ENCODE results near the gene PCDH8.

Gene PCDH8

DNA sequence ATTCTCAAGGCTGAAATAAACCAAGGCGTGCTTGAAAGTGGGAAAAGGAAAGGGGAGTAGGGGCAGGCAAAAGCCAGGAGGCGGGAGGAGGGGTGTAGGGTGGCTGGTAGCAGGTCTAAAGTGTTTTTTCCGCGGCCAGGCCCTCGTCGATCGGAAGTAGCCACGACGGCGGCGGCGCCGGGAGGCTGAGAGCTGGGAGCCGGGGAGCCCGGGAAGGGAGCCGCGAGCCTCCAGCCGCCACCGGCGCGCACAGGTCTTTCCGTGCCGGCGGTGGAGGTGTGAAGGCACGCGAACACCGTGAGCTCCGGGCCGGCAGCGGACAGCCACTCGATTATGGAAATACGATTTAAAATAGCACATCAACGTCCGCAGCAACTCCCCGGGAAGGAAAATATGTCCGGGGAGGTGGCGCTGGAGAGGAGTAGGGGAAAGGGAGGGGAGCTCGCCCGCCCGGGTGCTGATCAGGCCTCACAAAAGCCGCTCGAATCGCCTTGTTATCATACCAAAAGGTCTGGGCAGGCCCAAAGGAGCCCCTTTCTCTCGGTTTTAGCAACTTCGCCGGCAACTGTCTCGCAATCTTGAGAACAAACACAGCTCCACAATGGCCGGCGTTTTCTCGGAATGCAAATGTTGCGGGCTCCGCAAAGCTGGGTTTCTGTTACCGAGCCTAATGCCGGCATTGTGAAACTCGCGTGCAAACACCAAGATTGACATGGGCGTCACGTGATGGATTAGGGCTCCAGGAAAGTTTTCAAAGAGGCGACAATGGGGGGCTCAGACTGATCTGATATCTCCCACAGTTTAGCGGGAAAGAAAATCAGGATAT, 2.9 kb upstream of the PCDH8 start:
- Histone ChIP-seq H3K27me3 (ENCODE audit: control insufficient read depth in 1 of 2, insufficient read depth in 2 of 2, low read length in 2 of 2) (peaks cover 34 to 45% of the 10 kb centered on the region in 2 donors), H3K36me3 (ENCODE audit: control insufficient read depth in 1 of 2, insufficient read depth in 2 of 2, low read length in 2 of 2) (no peaks in the 10 kb centered on the region), H3K9ac (ENCODE audit: low read depth in 1 of 2, low read length in 2 of 2) (peak overlapping the region; percentile 25 to 38), H3K27ac (ENCODE audit: low read depth, low read length) (no peak overlapping the region), H3K4me1 (ENCODE audit: control insufficient read depth in 1 of 2, insufficient read depth in 2 of 2, low read length in 2 of 2) (peaks cover 5 to 17% of the 10 kb centered on the region in 2 donors), H3K4me3 (ENCODE audit: low read depth in 1 of 2, low read length in 2 of 2) (peak overlapping the region; percentile 82 to 85), H3K9me3 (ENCODE audit: control insufficient read depth in 1 of 2, low read length in 2 of 2) (no peaks in the 10 kb centered on the region)

- Histone ChIP-seq H3K4me3 (ENCODE audit: low read depth in 1 of 2, low read length in 2 of 2) (peak overlapping the region; percentile 82 to 85), H3K36me3 (ENCODE audit: control insufficient read depth in 1 of 2, insufficient read depth in 2 of 2, low read length in 2 of 2) (no peaks in the 10 kb centered on the region), H3K27me3 (ENCODE audit: control insufficient read depth in 1 of 2, insufficient read depth in 2 of 2, low read length in 2 of 2) (peaks cover 38 to 48% of the 10 kb centered on the region in 2 donors), H3K9ac (ENCODE audit: low read depth in 1 of 2, low read length in 2 of 2) (peak overlapping the region; percentile 25 to 38), H3K27ac (ENCODE audit: low read depth, low read length) (no peak overlapping the region), H3K9me3 (ENCODE audit: control insufficient read depth in 1 of 2, low read length in 2 of 2) (no peaks in the 10 kb centered on the region), H3K4me1 (ENCODE audit: control insufficient read depth in 1 of 2, insufficient read depth in 2 of 2, low read length in 2 of 2) (peaks cover 5 to 17% of the 10 kb centered on the region in 2 donors)
Observed at GRCh38 chr13:52850396-52851136, 2.1 kb upstream of the PCDH8 start.

GRCh38 chr13:52850072-52850395, 1.6 kb upstream of the PCDH8 start:
- Histone ChIP-seq H3K4me1 (ENCODE audit: control insufficient read depth in 1 of 2, insufficient read depth in 2 of 2, low read length in 2 of 2) (peaks cover 5 to 17% of the 10 kb centered on the region in 2 donors), H3K4me3 (ENCODE audit: low read depth in 1 of 2, low read length in 2 of 2) (peak overlapping the region in 1 of 2 donors; percentile 82), H3K27me3 (ENCODE audit: control insufficient read depth in 1 of 2, insufficient read depth in 2 of 2, low read length in 2 of 2) (peaks cover 38 to 49% of the 10 kb centered on the region in 2 donors), H3K27ac (ENCODE audit: low read depth, low read length) (no peak overlapping the region), H3K36me3 (ENCODE audit: control insufficient read depth in 1 of 2, insufficient read depth in 2 of 2, low read length in 2 of 2) (no peaks in the 10 kb centered on the region), H3K9me3 (ENCODE audit: control insufficient read depth in 1 of 2, low read length in 2 of 2) (no peaks in the 10 kb centered on the region), H3K9ac (ENCODE audit: low read depth in 1 of 2, low read length in 2 of 2) (no peak overlapping the region)

- Histone ChIP-seq H3K4me3 (ENCODE audit: low read depth in 1 of 2, low read length in 2 of 2) (no peak overlapping the region), H3K9me3 (ENCODE audit: control insufficient read depth in 1 of 2, low read length in 2 of 2) (no peaks in the 10 kb centered on the region), H3K27me3 (ENCODE audit: control insufficient read depth in 1 of 2, insufficient read depth in 2 of 2, low read length in 2 of 2) (peaks cover 42 to 54% of the 10 kb centered on the region in 2 donors), H3K9ac (ENCODE audit: low read depth in 1 of 2, low read length in 2 of 2) (no peak overlapping the region), H3K27ac (ENCODE audit: low read depth, low read length) (no peak overlapping the region), H3K36me3 (ENCODE audit: control insufficient read depth in 1 of 2, insufficient read depth in 2 of 2, low read length in 2 of 2) (no peaks in the 10 kb centered on the region), H3K4me1 (ENCODE audit: control insufficient read depth in 1 of 2, insufficient read depth in 2 of 2, low read length in 2 of 2) (peaks cover 5 to 17% of the 10 kb centered on the region in 2 donors)
Observed at GRCh38 chr13:52849291-52850071, 1.0 kb upstream of the PCDH8 start.

- Histone ChIP-seq H3K9ac (ENCODE audit: low read depth in 1 of 2, low read length in 2 of 2) (no peak overlapping the region), H3K27ac (ENCODE audit: low read depth, low read length) (no peak overlapping the region)
Observed at GRCh38 chr13:52847682-52848432, 583 bp downstream of the PCDH8 start.

DNA sequence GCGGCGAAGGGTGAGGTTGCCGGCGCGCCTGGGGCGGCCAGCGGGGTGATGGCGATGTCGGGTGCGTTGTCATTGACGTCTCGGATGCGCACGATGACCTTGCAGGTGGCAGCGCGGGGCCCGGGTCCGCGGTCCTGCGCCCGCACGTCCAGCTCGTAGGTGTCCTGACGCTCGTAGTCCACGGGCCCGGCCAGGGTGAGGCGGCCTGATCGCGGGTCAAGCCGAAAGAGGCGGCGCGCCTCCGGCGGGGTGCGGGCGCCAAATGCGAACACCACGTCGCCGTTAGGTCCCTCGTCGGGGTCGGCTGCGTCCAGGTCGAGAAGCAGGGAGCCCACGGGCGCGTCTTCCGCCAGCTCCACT, 1.1 kb downstream of the PCDH8 start:
- no peaks in the 10 kb centered on the region for H3K9me3 ChIP-seq (ENCODE audit: control insufficient read depth in 1 of 2, low read length in 2 of 2)
- H3K27me3 ChIP-seq (ENCODE audit: control insufficient read depth in 1 of 2, insufficient read depth in 2 of 2, low read length in 2 of 2): peaks cover 44 to 73% of the 10 kb centered on the region in 2 donors
- no peak overlapping the region for H3K4me3 ChIP-seq (ENCODE audit: low read depth in 1 of 2, low read length in 2 of 2)
- peaks cover 5 to 17% of the 10 kb centered on the region in 2 donors for H3K4me1 ChIP-seq (ENCODE audit: control insufficient read depth in 1 of 2, insufficient read depth in 2 of 2, low read length in 2 of 2)
- no peaks in the 10 kb centered on the region for H3K36me3 ChIP-seq (ENCODE audit: control insufficient read depth in 1 of 2, insufficient read depth in 2 of 2, low read length in 2 of 2)
- H3K27ac ChIP-seq (ENCODE audit: low read depth, low read length): no peak overlapping the region
- H3K9ac ChIP-seq (ENCODE audit: low read depth in 1 of 2, low read length in 2 of 2): no peak overlapping the region

More at GRCh38 chr13:52847682-52848432, 583 bp downstream of the PCDH8 start:
- Histone ChIP-seq H3K27me3 (ENCODE audit: control insufficient read depth in 1 of 2, insufficient read depth in 2 of 2, low read length in 2 of 2) (peaks cover 44 to 69% of the 10 kb centered on the region in 2 donors), H3K9me3 (ENCODE audit: control insufficient read depth in 1 of 2, low read length in 2 of 2) (no peaks in the 10 kb centered on the region), H3K4me1 (ENCODE audit: control insufficient read depth in 1 of 2, insufficient read depth in 2 of 2, low read length in 2 of 2) (peaks cover 5 to 17% of the 10 kb centered on the region in 2 donors), H3K36me3 (ENCODE audit: control insufficient read depth in 1 of 2, insufficient read depth in 2 of 2, low read length in 2 of 2) (no peaks in the 10 kb centered on the region), H3K4me3 (ENCODE audit: low read depth in 1 of 2, low read length in 2 of 2) (no peak overlapping the region)

- Histone ChIP-seq H3K27ac (ENCODE audit: low read depth, low read length) (no peak overlapping the region), H3K27me3 (ENCODE audit: control insufficient read depth in 1 of 2, insufficient read depth in 2 of 2, low read length in 2 of 2) (peaks cover 44 to 74% of the 10 kb centered on the region in 2 donors), H3K4me3 (ENCODE audit: low read depth in 1 of 2, low read length in 2 of 2) (peak overlapping the region in 1 of 2 donors; percentile 5)
Observed at GRCh38 chr13:52846567-52847321, 1.7 kb downstream of the PCDH8 start.

DNA sequence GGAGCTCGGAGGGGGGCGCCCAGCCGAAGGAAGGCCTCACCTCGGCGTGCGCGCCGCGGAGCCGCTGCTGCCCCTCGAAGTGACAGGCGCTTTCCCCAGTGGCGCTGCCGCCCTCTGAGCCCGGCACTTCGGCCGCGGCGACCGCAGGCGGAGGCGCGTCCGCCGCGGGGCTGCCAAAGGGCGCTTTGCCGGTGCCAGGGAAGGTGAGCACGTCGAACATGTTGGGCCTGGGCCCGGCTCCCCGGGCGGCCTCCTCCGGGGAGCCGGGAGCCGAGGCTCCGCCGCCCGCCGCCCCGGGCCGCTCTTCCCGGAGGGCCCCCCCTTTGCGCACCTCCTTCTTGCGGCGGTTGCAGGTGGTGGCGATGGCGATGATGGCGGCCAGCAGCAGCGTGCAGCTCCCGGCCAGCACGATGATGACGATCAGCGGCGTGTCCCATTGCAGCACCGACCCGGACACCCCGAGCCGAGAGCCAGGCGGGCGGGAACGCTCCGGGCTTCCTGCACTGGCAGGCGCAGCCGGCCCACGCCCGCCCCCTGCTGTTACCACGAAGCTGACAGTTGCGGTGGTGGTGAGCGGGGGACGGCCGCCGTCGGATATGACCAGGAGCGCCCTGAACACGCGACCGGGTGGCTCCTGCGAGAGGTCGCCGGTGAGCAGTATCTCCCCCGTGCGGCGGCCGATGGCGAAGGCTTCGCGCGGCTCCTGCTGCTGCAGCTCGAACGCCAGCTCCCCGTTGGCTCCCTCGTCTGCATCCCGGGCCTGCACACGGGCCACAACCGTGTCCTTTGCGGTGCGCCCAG, 2.5 kb downstream of the PCDH8 start:
- H3K27me3 ChIP-seq (ENCODE audit: control insufficient read depth in 1 of 2, insufficient read depth in 2 of 2, low read length in 2 of 2): peaks cover 44 to 74% of the 10 kb centered on the region in 2 donors
- peak overlapping the region in 1 of 2 donors; percentile 32 for H3K4me3 ChIP-seq (ENCODE audit: low read depth in 1 of 2, low read length in 2 of 2)
- H3K4me1 ChIP-seq (ENCODE audit: control insufficient read depth in 1 of 2, insufficient read depth in 2 of 2, low read length in 2 of 2): peaks cover 0 to 7% of the 10 kb centered on the region in 2 donors

More at GRCh38 chr13:52846567-52847321, 1.7 kb downstream of the PCDH8 start:
- peaks cover 4 to 14% of the 10 kb centered on the region in 2 donors for H3K4me1 ChIP-seq (ENCODE audit: control insufficient read depth in 1 of 2, insufficient read depth in 2 of 2, low read length in 2 of 2)
- no peaks in the 10 kb centered on the region for H3K36me3 ChIP-seq (ENCODE audit: control insufficient read depth in 1 of 2, insufficient read depth in 2 of 2, low read length in 2 of 2)
- H3K9me3 ChIP-seq (ENCODE audit: control insufficient read depth in 1 of 2, low read length in 2 of 2): no peaks in the 10 kb centered on the region
- no peak overlapping the region for H3K9ac ChIP-seq (ENCODE audit: low read depth in 1 of 2, low read length in 2 of 2)

More for the DNA sequence above, 2.5 kb downstream of the PCDH8 start:
- no peak overlapping the region for H3K27ac ChIP-seq (ENCODE audit: low read depth, low read length)
- H3K9ac ChIP-seq (ENCODE audit: low read depth in 1 of 2, low read length in 2 of 2): no peak overlapping the region
- no peaks in the 10 kb centered on the region for H3K9me3 ChIP-seq (ENCODE audit: control insufficient read depth in 1 of 2, low read length in 2 of 2)
- H3K36me3 ChIP-seq (ENCODE audit: control insufficient read depth in 1 of 2, insufficient read depth in 2 of 2, low read length in 2 of 2): no peaks in the 10 kb centered on the region

All from duodenal mucosa (tissue), 2 donors.